Measurements from ENCODE around the gene KANK3.

The KANK3 gene

DNA sequence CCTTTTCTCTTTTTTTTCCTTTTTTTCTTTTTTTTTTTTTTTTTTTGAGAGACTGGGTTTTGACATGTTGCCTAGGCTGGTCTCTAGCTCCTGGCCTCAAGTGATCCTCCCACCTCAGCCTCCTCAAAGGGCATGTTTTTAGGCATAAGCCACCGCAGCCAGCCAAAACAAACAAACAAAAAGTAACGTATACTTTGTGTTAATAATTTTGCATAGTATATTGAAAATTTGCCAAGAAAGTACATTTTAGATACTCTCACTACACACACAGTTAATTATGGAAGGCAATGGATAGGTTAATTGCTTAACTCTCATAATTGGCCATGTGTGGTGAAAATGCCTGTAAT, 45.5 kb upstream of the KANK3 start:
- TF ChIP-seq TAF1 (IDR thresholded peaks at IDR 0.05; ENCODE audit: borderline replicate concordance, insufficient read depth, low read length): no peak
- no peak for TF ChIP-seq POLR2AphosphoS5 (IDR thresholded peaks at IDR 0.05; ENCODE audit: low read depth, low read length)
- TF ChIP-seq, protein P1, sequence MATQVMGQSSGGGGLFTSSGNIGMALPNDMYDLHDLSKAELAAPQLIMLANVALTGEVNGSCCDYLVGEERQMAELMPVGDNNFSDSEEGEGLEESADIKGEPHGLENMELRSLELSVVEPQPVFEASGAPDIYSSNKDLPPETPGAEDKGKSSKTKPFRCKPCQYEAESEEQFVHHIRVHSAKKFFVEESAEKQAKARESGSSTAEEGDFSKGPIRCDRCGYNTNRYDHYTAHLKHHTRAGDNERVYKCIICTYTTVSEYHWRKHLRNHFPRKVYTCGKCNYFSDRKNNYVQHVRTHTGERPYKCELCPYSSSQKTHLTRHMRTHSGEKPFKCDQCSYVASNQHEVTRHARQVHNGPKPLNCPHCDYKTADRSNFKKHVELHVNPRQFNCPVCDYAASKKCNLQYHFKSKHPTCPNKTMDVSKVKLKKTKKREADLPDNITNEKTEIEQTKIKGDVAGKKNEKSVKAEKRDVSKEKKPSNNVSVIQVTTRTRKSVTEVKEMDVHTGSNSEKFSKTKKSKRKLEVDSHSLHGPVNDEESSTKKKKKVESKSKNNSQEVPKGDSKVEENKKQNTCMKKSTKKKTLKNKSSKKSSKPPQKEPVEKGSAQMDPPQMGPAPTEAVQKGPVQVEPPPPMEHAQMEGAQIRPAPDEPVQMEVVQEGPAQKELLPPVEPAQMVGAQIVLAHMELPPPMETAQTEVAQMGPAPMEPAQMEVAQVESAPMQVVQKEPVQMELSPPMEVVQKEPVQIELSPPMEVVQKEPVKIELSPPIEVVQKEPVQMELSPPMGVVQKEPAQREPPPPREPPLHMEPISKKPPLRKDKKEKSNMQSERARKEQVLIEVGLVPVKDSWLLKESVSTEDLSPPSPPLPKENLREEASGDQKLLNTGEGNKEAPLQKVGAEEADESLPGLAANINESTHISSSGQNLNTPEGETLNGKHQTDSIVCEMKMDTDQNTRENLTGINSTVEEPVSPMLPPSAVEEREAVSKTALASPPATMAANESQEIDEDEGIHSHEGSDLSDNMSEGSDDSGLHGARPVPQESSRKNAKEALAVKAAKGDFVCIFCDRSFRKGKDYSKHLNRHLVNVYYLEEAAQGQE (IDR thresholded peaks at IDR 0.05; ENCODE audit: insufficient read depth in 1 of 2, low read depth in 2 of 2, low read length in 2 of 2): no peak
- no peak for TF ChIP-seq SIN3A (IDR thresholded peaks at IDR 0.05; ENCODE audit: borderline replicate concordance, insufficient read depth, low read length)
- no peak for TF ChIP-seq FOXP2 (optimal IDR thresholded peaks at IDR 0.05; ENCODE audit: borderline replicate concordance, extremely low read depth, extremely low read length, insufficient read depth)

GRCh38 chr19:8387688-8388611, 44.9 kb upstream of the KANK3 start:
- TF ChIP-seq POLR2AphosphoS5 (IDR thresholded peaks at IDR 0.05; ENCODE audit: low read depth, low read length) (no peak), TAF1 (IDR thresholded peaks at IDR 0.05; ENCODE audit: borderline replicate concordance, insufficient read depth, low read length) (no peak), FOXP2 (optimal IDR thresholded peaks at IDR 0.05; ENCODE audit: borderline replicate concordance, extremely low read depth, extremely low read length, insufficient read depth) (no peak), SIN3A (IDR thresholded peaks at IDR 0.05; ENCODE audit: borderline replicate concordance, insufficient read depth, low read length) (no peak)
- TF ChIP-seq, protein P1 (IDR thresholded peaks at IDR 0.05; ENCODE audit: insufficient read depth in 1 of 2, low read depth in 2 of 2, low read length in 2 of 2): no peak

- TF ChIP-seq FOXP2 (optimal IDR thresholded peaks at IDR 0.05; ENCODE audit: borderline replicate concordance, extremely low read depth, extremely low read length, insufficient read depth): no peak
- no peak for TF ChIP-seq SIN3A (IDR thresholded peaks at IDR 0.05; ENCODE audit: borderline replicate concordance, insufficient read depth, low read length)
- TF ChIP-seq POLR2AphosphoS5 (IDR thresholded peaks at IDR 0.05; ENCODE audit: low read depth, low read length): no peak
Observed at GRCh38 chr19:8386990-8387389, 43.9 kb upstream of the KANK3 start.

DNA sequence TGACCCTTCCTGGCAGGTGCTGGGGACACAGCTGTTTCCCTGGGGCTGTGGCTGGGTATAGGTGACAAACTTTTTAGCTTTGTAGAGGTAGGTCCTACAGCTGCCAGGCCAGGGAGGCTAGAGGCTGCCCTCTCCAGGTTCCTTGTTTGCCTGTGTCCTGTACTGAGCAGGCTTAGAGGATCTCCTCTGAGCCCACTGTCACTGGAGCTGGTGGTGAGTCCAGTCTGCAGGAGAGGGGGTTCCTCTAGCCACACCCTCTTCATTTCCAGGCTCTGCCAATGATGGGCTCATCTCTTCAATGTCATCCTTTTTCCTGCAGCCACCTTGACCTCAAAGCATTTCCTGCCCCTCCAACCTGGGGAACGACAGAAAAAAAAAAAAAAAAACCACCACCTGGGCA, 34.5 kb upstream of the KANK3 start:
- TF ChIP-seq SIN3A (IDR thresholded peaks at IDR 0.05; ENCODE audit: borderline replicate concordance, insufficient read depth, low read length) (no peak), FOXP2 (optimal IDR thresholded peaks at IDR 0.05; ENCODE audit: borderline replicate concordance, extremely low read depth, extremely low read length, insufficient read depth) (no peak)
- TF ChIP-seq, protein P1 (IDR thresholded peaks at IDR 0.05; ENCODE audit: insufficient read depth in 1 of 2, low read depth in 2 of 2, low read length in 2 of 2): no peak

DNA sequence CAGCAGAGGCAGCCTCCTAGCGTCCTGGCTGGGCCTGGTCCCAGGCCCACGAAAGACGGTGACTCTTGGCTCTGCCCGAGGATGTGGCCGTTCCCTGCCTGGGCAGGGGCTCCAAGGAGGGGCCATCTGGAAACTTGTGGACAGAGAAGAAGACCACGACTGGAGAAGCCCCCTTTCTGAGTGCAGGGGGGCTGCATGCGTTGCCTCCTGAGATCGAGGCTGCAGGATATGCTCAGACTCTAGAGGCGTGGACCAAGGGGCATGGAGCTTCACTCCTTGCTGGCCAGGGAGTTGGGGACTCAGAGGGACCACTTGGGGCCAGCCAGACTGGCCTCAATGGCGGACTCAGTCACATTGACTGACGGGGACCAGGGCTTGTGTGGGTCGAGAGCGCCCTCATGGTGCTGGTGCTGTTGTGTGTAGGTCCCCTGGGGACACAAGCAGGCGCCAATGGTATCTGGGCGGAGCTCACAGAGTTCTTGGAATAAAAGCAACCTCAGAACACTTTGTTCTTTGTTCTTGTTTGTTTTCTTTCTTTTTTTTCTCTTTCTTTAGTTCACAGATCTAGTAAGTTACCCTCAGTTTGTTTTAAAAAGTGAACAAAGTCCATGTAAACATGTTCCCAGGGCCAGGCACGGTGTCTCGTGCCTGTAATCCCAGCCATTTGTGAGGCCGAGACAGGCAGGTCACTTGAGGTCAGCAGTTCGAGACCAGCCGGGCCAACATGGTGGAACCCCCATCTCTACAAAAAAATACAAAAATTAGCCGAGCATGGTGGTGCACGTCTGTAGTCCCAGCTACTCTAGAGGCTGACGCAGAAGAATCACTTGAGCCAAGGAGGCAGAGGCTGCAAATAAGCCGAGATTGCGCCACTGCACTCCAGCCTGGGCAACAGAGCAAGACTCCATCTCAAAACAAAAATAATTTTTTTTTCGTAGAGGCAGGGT, 31.1 kb upstream of the KANK3 start:
- TF ChIP-seq FOXP2 (optimal IDR thresholded peaks at IDR 0.05; ENCODE audit: borderline replicate concordance, extremely low read depth, extremely low read length, insufficient read depth): no peak
- TF ChIP-seq TAF1 (IDR thresholded peaks at IDR 0.05; ENCODE audit: borderline replicate concordance, insufficient read depth, low read length): no peak
- no peak for TF ChIP-seq POLR2AphosphoS5 (IDR thresholded peaks at IDR 0.05; ENCODE audit: low read depth, low read length)
- TF ChIP-seq SIN3A (IDR thresholded peaks at IDR 0.05; ENCODE audit: borderline replicate concordance, insufficient read depth, low read length): no peak
- TF ChIP-seq, protein P1 (IDR thresholded peaks at IDR 0.05; ENCODE audit: insufficient read depth in 1 of 2, low read depth in 2 of 2, low read length in 2 of 2): no peak
